HG03571 (cell line): ENCODE measurements around the gene WDFY2.
"Not testable (repeated sequence)": the region's sequence is repeated elsewhere in the genome, so short reads cannot be mapped to it uniquely, and the experiment has no call there.

Experiments used
- ATAC-seq: cut with Tn5 transposase; IDR thresholded peaks from one replicate; pipeline ENCODE4 v1.9.1; 2021; ENCODE audit not compliant: unreplicated experiment

The WDFY2 gene

DNA sequence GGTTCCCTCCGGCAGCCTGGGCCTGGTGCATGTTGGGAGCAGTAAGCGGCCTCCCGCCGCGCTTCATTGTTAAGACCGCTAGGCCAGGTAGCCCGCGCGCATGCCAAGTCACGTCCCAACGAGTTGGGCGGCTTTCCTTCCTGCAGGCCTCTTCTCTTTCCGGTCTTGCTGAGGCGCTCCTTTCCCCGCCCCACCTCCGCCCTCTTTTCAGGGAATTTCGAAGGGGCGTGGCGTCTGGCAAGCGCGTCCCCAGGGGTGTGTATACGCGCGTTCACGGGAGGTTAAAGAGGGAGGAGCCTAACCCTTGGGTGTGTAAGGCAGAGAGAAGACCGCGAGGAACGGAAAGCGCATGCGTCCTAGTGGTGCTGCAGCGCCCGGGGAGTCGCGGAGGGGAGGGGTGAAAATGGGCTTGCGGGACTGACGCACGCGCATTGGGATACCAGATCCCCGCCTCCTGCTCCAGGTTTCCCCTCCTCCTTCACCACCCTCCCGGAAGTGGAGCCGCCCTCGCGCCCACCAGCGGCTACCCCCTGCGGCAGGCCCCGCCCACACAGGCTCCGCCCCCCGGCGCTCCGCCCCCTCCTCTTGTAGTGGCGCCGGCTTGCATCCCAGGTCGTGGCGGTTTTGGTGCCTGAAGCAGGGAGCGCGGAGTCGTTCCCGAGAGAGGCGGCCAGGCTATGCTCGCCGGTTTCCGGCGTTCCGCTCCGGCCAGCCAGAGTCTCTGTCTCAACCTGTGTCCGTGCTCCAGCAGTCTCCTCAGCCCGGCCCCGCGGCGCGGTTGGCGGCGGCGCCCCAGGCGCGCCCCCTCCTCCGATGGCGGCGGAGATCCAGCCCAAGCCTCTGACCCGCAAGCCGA lies at the start of gene WDFY2:
Gene WDFY2 (plus strand): TSS at position 588 of the 856 bp plus-strand sequence. CDS start 226 bp downstream, at position 814.
- peak; percentile 81 for ATAC-seq

DNA sequence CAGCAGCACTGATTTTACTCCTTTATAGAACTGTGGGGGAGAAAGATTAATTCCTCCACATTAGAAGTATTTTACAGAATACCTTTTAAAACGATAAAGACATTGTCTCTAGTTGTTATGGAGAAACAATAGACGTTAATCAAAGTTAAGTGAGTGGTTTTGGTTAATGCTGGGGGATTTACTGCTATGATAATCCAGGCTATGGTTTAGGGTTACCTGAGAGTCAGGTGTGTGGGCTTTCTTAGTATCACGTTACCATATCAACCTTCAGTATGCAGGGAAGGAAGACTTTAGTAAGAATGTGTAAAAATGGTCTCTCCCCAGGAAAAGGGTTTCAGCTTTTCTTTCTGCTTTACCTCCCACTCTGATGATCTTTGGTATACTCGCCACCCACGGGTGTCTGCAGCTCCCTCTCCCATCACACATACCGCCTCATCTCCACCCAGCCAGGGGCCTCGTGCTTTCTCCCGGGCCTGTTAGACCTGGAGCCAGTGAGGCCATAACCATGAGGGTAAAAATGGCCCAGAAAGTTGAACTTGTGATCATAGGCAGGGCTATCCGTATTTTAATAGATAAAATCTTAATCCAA lies 45.6 kb upstream of the WDFY2 start:
- ATAC-seq: no peak

DNA sequence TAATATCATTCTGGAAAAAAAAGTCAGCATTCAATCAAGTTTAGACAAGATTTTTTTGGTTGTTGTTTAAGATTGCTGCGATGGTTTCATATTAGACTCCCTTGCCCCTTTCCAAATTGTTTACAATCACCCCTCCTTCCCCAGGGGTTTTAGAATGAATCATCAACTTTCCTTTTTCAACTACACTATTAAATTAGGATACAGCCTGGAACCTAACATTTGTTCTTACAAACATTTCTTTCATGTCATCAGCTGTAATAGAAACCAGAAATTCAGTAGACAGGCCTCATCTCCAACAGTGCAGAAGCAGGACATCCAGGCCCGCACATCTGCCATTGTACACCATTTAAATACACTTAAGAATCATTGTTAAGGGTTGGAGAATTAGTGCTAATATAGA lies 44.4 kb upstream of the WDFY2 start:
- no peak for ATAC-seq

- no peak for ATAC-seq
Measured at GRCh38 chr13:51541037-51541436, 43.2 kb upstream of the WDFY2 start.

GRCh38 chr13:51541809-51542258 lies 42.4 kb upstream of the WDFY2 start:
- ATAC-seq: no peak

DNA sequence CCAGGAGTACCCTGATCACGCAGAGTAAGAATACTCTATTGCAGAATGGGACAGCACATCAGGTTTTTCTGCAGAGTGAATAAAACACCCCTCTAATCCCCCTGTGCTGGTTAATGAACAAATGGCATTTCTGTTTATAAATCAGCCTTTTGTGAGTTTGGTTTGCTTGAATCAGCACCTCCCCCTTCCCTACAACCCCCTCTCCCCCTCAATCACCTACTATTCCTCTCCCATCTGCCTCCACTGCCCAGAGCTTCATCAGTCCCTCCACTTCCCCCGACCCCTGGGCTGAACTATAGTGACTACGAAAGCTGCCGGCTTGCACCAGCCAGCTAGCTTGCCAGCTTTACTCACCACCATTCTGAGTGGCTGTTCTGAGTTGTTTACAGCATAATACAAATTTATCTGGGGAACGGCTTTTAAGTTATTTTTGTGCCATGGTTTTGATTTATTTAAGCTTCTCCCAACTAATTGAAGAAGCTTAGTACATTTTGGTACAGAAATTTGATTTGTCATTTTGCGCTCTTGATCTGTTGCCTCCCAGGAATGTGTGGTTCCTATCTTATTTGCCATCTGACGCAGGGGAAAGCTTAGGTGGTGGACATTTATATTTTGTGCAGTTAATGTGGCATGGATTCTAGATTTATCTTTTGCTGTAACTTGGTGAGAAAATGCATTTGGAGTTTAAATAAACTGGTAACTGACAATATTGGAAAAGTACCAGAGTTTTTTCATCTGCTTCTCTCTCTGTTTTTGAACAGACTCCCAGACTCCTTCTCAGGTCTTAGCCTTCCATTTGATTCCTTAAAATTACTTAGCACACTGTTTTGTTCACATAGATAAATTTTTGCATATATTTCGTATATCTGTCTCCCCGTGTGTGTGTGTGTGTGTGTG lies 41.7 kb upstream of the WDFY2 start:
- no peak for ATAC-seq

GRCh38 chr13:51545446-51545845 lies 38.8 kb upstream of the WDFY2 start:
- ATAC-seq: not testable (repeated sequence)

GRCh38 chr13:51547425-51548176 lies 36.7 kb upstream of the WDFY2 start:
- ATAC-seq: no peak

DNA sequence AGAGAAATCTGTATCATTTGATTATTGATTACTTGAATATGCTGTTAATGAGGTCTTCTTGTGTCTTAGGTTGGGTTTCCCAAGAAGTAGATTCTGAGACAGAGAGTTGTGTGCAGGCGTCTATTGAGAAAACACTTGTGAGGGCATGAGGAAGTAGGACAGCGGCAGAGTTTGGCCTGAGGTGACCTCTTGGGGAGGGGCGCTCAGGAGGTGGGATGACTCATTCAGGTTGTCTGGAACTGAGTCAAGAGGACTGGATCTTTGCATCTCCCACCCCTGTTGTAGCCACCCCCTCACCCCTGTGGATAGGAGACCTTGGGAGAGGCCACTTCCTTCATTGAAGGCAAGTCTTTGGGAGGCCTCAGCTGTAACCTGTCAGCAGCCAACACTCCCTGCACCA lies 35.2 kb upstream of the WDFY2 start:
- no peak for ATAC-seq

GRCh38 chr13:51549593-51549992 lies 34.7 kb upstream of the WDFY2 start:
- no peak for ATAC-seq

GRCh38 chr13:51550151-51550550 lies 34.1 kb upstream of the WDFY2 start:
- no peak for ATAC-seq

- no peak for ATAC-seq
Measured at GRCh38 chr13:51551416-51551815, 32.8 kb upstream of the WDFY2 start.

DNA sequence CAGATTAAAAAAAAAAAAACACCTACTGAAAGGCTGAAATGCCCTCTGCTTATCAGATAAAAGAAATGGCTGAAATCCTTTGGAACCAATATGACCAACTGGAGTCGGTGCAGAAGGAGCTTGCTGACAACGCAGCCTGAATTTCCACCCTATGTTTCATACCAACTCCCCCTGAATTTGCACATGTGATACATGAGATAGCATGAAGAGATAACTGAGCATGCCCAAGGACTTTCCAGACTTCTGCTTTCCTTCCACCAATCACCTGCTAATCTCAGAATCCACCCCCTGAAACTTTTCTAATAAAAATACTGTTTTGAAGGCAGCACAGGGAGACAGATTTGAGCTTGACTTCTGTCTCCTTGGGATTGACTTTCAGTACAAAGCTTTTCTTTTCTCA lies 32.2 kb upstream of the WDFY2 start:
- ATAC-seq: no peak

- no peak for ATAC-seq
Measured at GRCh38 chr13:51553531-51553930, 30.7 kb upstream of the WDFY2 start.

- no peak for ATAC-seq
Measured at GRCh38 chr13:51556740-51557139, 27.5 kb upstream of the WDFY2 start.

DNA sequence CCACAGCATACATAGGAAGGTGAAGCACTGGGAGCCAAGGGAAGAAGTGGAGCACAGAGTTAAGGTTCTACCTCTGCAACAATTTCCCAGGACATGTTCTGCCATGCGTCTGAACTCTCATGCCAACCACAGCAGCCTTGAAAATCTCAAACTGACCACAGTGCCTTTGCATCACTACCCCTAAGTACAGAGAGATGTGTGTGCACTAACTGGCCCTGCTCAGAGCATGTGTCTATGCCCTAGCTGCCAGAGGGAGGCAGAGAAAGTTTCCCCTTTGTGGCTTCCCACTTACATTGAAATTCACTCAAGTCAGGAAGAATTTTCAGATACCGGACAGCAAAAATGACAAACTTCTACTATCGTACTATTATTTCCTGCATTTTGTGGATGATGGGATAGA lies 26.8 kb upstream of the WDFY2 start:
- ATAC-seq: no peak

- ATAC-seq: no peak
Measured at GRCh38 chr13:51557875-51558612, 26.2 kb upstream of the WDFY2 start.

DNA sequence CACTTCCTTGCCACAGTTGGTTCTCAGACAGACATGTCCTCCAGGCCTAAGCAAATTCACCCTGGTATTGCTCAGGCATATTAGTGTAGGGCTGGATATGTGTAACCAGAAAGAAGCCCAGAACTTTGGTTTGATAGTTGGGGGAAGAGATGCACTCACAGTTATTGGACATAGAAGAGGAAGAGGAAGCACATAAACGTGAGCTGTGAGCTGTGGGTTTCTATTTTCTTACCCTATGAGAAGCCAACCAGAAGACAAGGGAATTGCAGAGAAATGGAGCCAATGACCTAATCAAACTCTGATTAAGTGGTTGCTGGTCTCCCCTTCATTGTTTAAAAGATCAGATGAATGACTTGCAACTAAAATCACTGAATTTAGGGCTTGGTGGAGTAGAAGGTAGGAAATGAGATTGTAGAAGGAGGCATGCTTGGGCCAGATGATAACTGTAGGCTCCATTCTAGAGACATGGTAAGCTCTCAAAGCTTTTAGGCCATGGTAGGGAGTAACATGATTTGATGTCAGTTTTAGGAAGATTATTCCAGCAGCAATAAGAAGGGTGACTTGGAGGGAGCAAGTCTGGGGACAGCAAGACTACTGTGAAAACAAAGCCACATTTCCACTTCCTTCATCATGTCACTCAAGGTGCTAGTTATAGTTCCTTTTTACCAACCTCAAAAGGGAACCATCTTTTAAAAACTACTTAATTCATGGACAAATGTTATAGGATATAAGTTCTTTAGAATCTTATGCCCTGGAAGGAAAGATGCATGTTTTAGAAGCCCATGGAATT lies 24.1 kb upstream of the WDFY2 start:
- no peak for ATAC-seq

- ATAC-seq: peak; percentile 85
Measured at GRCh38 chr13:51562011-51562671, 22.1 kb upstream of the WDFY2 start.
